HG03520 (cell line): Measurements from ENCODE around the gene C20orf96.
A peak's percentile ranks its signal among the peaks of the same experiment; 100 is the strongest.
"Not testable (repeated sequence)": the region's sequence is repeated elsewhere in the genome, so short reads cannot be mapped to it uniquely, and the experiment has no call there.

Experiments used
- ATAC-seq: cut with Tn5 transposase; IDR thresholded peaks from one replicate; pipeline ENCODE4 v1.9.1; 2021; ENCODE audit warnings: mild to moderate bottlenecking, moderate library complexity; ENCODE audit not compliant: unreplicated experiment

The C20orf96 gene, protein sequence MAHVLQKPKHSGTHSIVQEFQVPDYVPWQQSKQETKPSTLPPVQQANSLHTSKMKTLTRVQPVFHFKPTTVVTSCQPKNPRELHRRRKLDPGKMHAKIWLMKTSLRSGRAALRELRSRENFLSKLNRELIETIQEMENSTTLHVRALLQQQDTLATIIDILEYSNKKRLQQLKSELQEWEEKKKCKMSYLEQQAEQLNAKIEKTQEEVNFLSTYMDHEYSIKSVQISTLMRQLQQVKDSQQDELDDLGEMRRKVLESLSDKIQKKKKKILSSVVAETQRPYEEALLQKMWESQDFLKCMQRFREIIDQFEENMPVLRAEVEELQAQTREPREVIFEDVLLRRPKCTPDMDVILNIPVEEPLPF

DNA sequence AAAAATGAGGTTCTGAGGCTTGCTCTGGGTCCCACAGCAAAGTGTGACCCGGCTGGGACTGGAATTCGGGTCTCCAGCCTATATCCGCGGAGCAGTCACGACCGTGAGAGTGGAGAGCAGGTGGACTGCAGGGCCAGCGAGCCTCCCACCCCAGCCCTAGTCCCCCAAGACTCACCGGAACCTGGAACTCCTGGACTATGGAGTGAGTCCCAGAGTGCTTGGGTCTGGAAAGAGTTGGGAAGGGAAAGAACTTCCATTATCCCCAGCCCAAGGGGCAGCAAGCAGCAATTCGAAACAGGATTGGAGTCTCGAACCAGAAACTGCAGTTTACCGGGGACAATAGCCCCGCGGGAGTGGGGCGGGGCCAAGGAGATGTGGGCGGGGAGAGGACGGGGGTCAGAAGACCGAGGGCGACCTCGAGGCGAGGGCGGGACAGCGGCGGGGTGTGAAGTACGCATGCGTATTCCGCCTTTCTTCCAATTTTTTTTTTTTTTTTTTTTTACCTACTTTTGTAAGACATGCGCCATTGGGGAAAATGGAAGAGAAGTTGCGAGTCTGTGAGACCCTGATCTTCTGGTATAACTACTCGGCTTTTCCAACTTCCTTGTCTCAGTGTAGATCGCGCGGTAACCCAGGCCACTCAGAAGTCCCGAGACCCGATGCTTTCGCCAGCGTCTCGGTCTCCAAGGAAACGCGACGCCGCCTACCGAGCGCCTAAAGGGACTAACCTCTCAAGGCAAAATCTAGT is at the start of gene C20orf96:
C20orf96 (minus strand) TSS at position 667 of the 748 bp plus-strand sequence; CDS start at position 527, 140 bp downstream.
- ATAC-seq, result peak; percentile 83

DNA sequence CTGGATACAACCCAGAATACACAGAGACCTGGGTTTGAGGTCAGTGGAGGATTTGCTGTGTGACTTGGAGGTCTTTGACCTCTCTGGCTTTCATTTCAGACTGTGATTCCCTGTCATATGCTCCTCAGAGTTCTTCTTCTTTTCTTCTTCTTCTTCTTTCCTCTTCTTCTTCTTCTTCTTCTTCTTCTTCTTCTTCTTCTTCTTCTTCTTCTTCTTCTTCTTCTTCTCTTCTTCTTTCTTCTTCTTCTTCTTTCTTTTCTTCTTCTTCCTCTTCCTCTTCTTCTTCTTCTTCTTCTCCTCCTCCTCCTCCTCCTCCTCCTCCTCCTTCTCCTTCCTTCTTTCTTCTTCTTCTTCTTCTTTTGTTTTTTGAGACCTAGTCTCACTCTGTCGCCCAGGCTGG is 45.5 kb upstream of the C20orf96 start:
- ATAC-seq, result not testable (repeated sequence)

DNA sequence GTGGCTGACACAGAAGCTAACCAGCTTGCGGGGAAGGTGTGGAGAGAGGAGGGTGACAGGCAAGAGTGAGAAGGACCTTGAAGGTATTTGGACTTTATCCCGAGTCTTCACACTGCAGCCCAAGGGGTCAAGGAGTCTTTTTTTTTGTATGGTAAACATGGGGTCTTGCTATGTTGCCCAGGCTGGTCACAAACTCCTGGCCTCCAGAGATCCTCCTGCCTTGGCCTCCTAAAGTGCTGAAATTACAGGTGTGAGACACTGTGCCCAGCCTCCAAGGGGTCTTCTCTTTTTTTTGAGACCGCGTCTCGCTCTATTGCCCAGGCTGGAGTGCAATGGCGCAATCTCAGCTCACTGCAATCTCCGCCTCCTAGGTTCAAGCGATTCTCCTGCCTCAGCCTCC is 44.0 kb upstream of the C20orf96 start:
- no peak for ATAC-seq

DNA sequence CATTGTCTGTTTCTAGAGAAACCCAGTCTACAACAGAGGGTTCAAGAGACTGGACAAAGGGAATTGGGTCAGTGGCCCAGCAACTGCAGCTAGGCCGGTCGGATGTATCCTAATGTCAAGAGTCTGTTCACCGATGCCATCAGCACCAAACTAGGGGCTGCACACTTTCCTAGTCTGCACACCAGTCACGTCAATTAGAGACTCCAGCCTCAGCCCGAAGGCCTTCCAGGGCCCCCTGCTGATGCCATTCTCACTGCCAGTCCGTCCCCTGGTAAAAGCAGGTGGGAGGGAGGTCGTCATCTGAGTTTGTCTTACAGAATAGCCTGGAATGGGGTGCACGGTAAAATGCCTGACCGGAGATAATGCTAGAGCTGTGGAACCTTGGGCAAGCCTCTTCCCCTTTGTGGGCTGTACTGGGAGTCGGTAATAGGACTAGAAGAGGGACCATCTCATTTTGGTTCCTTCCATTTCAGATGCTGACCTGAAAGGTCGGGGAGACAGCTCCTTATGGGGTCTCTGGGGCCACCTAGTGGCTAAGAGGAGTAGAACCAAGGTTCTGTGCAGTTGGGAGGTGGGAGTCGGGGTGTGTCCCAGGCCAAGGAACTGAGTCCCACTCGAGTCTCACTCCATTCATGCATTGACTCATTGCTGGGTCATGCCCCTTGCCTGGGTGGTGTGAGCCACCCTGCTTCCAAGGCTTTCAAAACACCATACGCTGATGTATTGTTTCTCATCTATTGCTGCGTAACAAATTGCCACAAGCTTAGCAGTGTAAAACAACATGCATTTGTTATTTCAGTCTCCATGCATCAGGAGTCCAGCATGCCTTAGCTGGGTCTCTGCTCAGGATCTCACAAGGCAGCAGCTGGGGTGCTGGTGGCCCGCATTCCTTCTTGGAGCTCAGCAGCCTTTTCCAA is 39.9 kb upstream of the C20orf96 start:
- ATAC-seq, result peak; percentile 34

DNA sequence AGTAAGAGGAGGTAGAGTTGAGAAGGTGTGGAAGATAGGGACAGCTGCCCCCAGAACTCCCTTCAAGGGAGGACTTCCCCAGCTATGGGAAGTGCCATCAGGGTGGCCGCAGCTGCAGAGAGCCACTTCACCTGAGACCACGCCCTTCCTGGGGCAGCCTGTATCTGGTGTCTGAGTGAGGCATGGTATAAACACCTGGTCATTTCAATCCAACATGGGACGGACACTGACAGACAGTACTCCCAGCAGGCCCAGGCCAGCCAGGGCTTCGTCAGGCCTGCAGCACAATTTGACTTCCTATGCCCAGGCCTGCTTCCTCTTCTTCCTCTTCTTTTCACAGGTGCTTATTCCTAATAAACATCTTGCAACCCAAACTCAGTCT is 39.3 kb upstream of the C20orf96 start:
- no peak for ATAC-seq

- no peak for ATAC-seq
Observed at GRCh38 chr20:328975-329695, 38.6 kb upstream of the C20orf96 start.

GRCh38 chr20:328027-328974 is 37.8 kb upstream of the C20orf96 start:
- no peak for ATAC-seq

DNA sequence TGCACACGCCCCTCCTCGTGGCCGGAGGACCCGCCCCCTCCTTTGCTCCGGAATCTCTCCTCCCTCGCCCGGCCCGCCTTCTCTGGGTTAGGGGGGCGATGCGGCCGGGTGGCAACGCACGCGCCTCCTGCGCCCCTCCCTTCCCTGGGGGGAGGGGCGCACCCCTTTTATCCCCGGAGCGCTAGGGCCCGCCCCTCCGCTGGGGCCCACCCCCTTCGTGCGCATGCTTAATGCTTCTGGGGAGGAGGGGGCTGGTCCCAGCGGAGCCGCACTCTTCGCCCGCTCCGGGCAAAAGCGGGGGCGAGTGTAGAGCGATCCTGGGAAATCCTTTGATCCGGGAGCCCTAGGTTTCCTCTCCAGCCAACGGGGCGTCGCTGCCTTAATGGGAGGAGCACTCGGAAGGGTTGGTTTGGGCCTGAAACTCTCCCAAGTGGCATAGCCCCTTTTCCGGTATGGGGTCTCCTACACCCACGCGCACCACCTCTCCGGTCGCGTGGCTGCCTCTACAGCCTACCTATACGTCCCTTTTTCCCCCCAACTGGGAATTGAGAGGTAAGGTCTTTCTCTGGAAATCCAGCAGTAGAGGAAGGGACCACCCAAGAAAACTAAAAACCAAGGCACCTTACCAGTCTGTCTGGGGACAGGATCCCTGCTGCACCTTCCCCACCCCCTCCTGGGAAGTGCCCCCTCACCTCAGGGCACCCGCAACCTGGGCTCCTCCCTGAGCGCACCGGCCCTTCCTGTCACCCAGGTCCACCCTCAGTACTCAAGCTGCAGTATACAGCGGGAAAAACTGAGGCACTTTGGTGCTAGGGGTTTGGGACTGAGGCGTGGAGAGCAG is 36.9 kb upstream of the C20orf96 start:
- no peak for ATAC-seq

DNA sequence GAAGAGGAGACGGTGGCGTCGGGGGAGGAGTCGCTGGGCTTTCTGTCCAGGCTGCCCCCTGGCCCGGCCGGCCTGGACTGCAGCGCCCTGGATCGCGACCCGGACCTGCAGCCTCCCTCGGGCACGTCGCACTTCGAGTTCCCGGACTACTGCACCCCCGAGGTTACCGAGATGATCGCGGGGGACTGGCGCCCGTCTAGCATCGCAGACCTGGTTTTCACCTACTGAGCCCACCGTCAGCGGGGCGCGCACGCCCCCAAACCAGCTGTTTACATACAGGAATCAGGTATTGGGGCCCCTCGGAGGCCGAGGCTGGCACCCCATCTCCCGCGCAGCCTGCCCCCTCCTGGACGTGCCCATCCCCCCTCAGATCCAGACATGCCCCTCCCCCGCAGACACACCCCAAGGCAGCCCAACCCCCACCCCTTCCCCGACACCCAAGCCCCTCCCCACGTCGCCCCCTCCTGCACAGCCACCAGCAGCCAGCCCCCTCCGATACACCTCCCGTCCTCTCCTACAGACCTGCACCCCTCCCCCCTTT is 36.2 kb upstream of the C20orf96 start:
- no peak for ATAC-seq

GRCh38 chr20:325889-326644 is 35.5 kb upstream of the C20orf96 start:
- ATAC-seq, result peak; percentile 5

- peak; percentile 72 for ATAC-seq
Observed at GRCh38 chr20:325045-325888, 34.7 kb upstream of the C20orf96 start, which contains the start of gene SOX12. Gene SOX12, plus strand, starts transcription at chr20:325552. Its CDS starts 373 bp downstream, at chr20:325925.

DNA sequence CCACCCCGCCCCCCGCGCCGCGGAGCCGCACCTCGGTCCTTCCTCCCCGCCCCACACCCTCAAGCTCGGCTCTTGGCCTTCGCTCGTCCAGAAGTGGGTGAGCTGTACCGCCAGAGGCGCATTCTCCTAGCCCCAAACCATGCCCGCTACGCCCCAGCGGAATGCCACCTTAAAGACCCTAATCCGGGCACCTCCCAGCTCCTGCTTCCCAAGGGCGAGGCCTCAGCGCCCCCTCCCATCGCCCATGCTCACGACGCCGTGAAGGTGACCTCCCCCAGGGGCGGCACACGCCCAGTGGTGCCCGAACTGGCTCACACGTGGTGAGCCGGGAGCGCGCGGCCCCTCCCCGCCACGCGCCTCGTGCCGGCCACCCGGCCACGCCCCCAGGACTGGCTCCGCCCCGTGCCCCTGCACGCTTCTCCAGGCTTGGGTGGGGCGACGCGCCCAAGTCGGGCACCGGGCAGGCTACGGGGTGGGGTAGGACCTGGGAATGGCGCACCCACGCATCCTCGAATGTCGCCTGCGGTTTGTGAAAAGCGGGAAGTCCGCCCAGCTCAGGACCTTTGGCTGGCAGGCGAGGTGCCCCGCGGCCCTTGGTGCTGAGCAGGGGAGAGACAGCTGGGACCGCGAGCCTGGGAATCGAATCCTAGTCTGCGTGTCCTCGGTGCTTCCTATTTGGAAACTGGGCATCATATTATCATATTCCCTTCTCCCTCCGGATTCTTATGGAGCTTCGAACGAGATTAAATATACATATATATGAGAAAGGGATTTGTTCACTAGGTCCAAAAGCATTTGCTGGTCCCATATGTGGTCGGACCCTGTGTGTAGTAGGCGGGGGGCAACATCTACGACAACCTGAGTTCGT is 33.9 kb upstream of the C20orf96 start:
- peak; percentile 51 for ATAC-seq

GRCh38 chr20:316316-317068 is 25.9 kb upstream of the C20orf96 start:
- no peak for ATAC-seq

DNA sequence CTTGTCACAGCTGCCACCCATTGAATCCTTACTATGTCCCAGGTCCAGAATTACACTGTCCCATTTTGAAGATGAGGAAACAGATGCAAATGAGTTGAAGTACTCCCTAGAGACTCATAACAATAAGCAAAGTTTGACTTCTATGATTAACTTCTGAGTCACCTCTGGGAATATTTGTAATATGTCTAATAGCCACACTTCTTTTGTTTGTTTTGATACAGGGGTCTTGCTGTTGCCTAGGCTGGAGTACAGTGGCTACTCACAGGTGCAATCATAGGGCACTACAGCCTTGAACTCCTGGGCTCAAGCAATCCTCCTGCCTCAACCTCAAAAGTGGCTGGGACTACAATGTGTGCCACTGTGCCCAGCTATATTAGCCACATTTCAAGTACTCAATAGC is 23.4 kb upstream of the C20orf96 start:
- no peak for ATAC-seq

DNA sequence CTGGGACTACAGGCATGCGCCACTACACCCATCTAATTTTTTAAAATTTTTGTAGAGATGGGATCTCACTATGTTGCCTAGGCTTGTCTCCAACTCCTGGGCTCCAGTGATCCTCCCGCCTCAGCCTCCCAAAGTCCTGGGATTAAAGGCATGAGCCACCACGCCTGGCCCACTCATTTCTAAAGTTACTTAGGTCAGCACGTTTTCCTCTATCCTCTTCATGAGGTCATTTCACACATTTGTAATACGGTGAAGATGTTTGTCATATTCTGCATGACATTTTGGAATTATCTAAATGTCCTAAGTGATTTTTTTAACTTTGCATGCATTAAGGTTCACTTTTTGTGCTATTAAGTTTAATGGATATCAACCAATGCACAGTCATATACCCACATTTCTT is 22.9 kb upstream of the C20orf96 start:
- no peak for ATAC-seq
